GM19193 (cell line): Measurements from ENCODE around the gene DENND2A.

Source experiments
- POLR2A ChIP-seq: IDR thresholded peaks from 4 replicates; pipeline ENCODE4 v1.6.1; 2011; ENCODE audit not compliant: insufficient read depth, insufficient read length; ENCODE audit errors: extremely low read depth

The DENND2A gene

GRCh38 chr7:140616328-140616727 is 24.3 kb downstream of the DENND2A start:
- no peak for TF ChIP-seq POLR2A

- TF ChIP-seq POLR2A = no peak
Observed at GRCh38 chr7:140611641-140612040, 29.0 kb downstream of the DENND2A start.

DNA sequence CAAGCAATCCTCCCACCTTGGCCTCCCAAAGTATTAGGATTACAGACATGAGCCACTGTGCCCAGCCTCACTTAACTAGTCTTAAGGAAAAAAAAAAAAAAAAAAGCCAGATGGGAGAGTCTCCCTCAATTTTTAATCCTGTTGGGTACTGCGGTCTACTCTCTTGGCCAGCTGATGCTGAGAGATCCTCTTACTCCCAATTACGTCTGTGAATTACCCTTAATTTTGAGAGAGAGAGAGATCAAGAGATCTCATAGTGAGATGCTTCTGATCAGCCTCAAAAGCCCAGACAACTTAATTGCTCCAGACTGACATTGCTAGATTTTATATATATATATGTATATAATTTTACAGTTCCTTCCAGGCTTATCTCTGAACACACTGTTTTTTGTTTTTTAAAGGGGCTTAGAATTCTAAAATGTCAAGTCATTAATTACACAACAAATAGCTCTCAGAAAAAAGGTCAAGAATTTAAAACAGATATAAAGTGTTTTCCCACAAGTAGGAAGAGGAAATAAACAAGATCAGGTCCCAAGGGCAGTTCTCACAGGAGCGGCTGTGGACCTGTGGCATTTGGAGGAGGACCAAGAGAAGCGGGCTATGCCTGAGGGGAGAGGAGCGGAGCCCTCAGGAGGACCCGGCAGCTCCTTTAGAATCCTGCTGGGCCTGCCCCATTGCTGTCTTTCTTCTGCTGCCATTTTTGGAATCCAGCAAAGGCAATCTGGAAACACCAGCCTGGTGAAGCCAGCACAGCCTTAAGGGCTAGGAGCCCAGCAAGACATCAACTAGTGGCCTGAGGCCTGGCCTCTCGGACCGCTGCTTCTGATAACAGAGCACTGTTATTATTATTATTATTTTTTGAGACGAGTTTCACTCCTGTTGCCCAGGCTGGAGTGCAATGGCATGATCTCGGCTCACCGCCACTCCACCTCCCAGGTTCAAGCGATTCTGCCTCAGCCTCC is 30.1 kb downstream of the DENND2A start:
- TF ChIP-seq POLR2A = no peak

DNA sequence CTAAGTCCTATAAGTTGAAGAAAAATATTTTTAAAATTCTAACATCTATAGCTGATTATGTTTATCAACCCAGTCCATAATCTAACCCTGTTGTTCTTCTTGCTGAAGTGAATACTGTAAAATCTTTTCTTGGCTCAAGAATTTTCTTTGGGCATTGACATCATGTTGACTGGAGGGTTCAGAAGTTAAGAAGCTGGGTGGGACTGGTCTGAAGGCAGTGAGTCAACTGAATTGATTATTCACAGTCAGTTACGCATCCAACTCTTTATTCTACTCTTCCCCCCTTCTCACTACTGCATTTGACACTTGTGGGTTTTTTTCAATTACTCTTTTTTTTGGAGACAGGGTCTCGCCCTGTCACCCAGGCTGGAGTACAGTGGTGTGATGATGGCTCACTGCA is 31.0 kb downstream of the DENND2A start:
- no peak for TF ChIP-seq POLR2A

DNA sequence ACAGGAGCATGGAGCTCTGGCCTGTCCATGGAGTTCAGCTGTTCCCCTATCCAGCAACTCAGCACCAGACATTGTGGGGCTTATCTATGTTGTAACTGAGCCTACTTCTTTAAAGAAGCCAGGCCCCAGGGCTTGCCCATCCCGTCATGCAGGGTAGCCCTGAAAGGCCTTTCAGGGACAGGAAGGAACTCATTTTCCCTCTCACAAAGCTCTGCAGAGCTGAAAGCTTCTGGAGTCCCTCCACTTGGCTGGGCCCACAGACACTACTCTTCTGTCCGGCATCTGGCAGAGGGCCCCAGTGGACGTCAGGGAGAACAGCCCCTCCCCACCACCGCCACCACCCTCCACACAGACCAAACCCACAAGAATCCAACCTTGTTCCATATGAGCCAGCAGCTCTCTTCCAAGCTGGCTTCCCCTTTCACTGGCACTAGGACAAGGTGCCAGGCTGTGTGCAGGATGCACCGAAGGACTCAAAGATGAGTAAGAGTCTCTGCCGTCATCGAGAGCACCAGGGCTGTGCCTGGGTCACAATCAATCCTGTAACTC is 33.1 kb downstream of the DENND2A start:
- no peak for TF ChIP-seq POLR2A

- no peak for TF ChIP-seq POLR2A
Observed at GRCh38 chr7:140605337-140605736, 35.3 kb downstream of the DENND2A start.

DNA sequence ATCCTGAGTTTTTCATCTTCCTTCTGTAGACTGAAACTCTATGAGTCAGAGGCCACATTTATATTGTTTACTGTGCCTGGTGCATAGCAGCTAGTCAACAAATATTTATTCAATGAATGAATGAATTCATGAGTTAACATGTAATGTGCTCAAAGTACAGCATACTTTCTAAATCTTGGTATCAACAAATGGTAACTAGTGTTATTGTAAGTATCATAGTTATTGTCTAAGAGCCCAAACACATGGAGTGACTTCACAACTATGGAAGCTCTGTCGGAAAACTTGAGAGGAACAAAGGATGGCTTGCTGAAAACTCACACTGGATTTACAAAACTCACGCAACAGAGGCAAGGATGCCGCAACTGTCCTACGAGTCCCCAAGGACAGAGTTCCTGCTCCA is 35.9 kb downstream of the DENND2A start:
- no peak for TF ChIP-seq POLR2A

- TF ChIP-seq POLR2A = no peak
Observed at GRCh38 chr7:140604076-140604475, 36.5 kb downstream of the DENND2A start.

DNA sequence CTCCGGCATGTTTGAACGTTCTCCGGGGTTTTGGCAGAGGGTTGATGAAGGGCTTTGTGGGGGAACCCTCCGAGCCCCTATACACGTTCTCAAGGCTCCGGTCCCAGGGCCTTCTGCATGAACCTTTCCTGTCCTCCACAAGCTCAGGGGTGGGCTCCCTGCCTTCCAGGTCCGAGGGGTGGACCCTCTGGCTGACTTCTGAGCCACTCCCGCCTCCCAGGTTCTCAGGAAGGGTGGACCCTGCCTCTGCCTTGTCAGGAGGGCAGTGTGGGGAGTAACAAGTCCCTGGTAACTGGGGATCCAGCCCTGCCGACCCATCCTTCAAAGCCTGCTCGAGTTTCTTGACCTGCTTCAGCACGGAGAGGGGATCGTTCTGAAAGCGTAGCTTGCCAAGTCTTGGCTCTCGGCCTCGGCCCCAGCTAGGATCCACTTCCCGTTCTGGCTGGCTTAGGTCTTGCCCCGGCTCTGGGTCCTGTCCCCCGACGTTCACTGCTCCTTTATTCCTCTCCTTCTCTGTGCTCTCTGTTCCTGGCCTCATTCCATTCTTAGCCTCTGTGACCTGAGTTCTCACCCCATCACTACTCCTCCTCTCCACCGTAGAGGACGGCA is 38.9 kb downstream of the DENND2A start:
- TF ChIP-seq POLR2A = no peak

DNA sequence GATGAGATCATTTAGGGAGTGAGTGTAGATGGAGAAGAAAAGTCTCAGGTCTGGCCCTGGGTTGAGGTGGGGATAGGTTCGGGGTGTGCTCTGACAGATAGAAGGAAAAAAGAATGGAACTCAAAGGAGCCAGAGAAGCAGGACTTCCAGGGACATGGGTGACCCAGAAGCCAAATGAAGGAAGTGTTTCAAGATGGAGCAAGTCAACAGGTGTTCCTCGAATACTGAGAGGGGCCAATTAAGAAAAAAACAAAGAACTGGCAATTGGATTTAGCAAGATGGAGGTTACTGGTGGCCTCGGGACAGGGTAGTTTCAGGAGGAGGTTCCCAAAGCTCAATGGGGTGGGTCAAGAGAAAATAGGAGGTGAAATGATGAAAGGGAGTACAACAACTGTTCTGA is 40.3 kb downstream of the DENND2A start:
- no peak for TF ChIP-seq POLR2A

DNA sequence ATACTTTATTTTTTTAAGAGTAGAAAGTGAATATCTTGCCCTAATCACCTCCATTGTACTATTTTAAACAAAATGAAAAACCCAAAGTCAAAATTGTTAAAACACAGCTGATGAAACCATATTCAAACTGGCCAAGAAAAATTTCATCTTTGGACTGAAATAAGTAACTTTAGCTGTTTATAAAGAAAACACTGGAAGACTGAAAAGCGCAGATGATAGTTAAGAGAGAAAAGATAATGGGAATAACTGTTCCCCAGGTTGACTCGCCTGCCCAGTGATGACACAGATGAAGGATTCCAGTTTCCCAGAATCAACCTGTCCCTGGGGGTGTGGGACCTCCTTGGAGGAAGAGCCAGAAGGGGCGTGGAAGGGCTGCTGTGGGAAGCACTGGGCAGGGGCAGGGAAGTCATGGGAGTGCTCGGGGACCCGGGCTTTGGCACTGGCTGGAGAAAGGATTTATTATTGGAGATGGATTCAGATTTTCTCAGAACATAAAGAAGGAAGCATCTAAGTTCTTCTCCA is 43.1 kb downstream of the DENND2A start:
- no peak for TF ChIP-seq POLR2A

GRCh38 chr7:140596519-140597427 is 43.8 kb downstream of the DENND2A start:
- no peak for TF ChIP-seq POLR2A

DNA sequence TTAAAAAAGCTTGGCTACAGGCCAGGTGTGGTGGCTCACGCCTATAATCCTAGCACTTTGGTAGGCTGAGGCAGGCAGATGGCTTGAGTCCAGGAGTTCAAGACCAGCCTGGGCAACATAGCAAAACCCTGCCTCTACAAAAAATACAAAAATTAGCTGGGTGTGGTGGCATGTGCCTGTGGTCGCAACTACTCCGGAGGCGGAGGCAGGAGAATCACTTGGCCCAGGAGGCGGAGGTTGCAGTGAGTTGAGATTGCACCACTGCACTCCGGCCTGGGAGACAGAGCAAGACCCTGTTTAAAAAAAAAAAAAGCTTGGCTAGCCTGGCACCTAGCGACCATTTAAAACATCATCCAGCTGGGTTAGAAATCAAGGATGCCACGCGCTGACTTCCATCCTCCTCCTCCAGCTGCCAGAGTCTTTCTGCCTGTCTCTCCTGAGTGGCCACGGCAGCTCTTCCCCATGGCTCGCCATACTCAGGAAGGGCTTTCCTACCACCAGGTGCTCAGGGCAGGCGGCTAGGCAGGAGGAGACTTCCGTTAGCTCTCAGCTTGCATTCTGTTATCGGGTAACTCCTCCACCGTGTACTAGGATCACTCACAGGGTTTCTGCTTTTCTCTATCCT is 45.0 kb downstream of the DENND2A start:
- no peak for TF ChIP-seq POLR2A

- no peak for TF ChIP-seq POLR2A
Observed at GRCh38 chr7:140594131-140594691, 46.4 kb downstream of the DENND2A start.
